DOHH2 (cell line): ENCODE data around the gene LDOC1.

Experiments
- CTCF ChIP-seq: fragments of 200-600 bp; sonication (generic); IDR thresholded peaks from one replicate; pipeline ENCODE4 v1.5.1; 2014; ENCODE audit warnings: antibody characterized with exemption, mild to moderate bottlenecking, low read depth, low read length; ENCODE audit not compliant: poor library complexity, severe bottlenecking
- EZH2phosphoT487 ChIP-seq: fragments of 200-600 bp; sonication (generic); IDR thresholded peaks from 2 replicates; pipeline ENCODE4 v1.6.1; 2017; ENCODE audit warnings: borderline replicate concordance, mild to moderate bottlenecking, antibody characterized with exemption, low read length, moderate library complexity, mixed read lengths

GRCh38 chrX:141164406-141164805 is 12.5 kb downstream of the LDOC1 start:
- TF ChIP-seq CTCF: no peak
- no peak for TF ChIP-seq EZH2phosphoT487
